Keratinocyte (primary cell): ENCODE data around the gene HARBI1. TPM values are rescaled to one million over a fixed set of nuclear protein-coding genes. Genes with fewer than 3 reads are reported as not detected.

Source experiments
- DNase-seq: peaks from one replicate; pipeline ENCODE4 v3.0.0-alpha.2; 2011; ENCODE audit warnings: low read depth, missing footprints, low spot score
- FAIRE-seq: peaks from 2 replicates; lab custom pipeline; 2011; peaks lifted over from hg19 to GRCh38; lab: Jason Lieb, UNC
- H2AFZ ChIP-seq: 2 replicates; pipeline ENCODE4 v1.6.0; 2012; ENCODE audit warnings: low read length, control low read depth, inconsistent platforms; ENCODE audit not compliant: control insufficient read depth
- H3K27ac ChIP-seq: 2 replicates; pipeline ENCODE4 v1.5.1; 2011; ENCODE audit warnings: low read length; ENCODE audit not compliant: control insufficient read depth, insufficient read depth
- H3K27me3 ChIP-seq: 3 replicates; pipeline ENCODE4 v1.6.0; 2011; ENCODE audit warnings: low read length; ENCODE audit not compliant: control insufficient read depth, insufficient read depth; ENCODE audit errors: extremely low read depth
- H3K36me3 ChIP-seq, 2 experiments: 2 replicates in 1 of 2; 3 replicates in 1 of 2; pipeline ENCODE4 v1.5.1; 2011; ENCODE audit warnings: low read length in 2 of 2, mild to moderate bottlenecking in 1 of 2; ENCODE audit not compliant: control insufficient read depth in 2 of 2, insufficient read depth in 2 of 2; ENCODE audit errors: extremely low read depth in 1 of 2
- H3K4me1 ChIP-seq: 3 replicates; pipeline ENCODE4 v1.5.1; 2011; ENCODE audit warnings: low read length; ENCODE audit not compliant: control insufficient read depth, insufficient read depth; ENCODE audit errors: extremely low read depth
- H3K4me2 ChIP-seq: 3 replicates; pipeline ENCODE4 v1.6.0; 2011; ENCODE audit warnings: low read depth, low read length; ENCODE audit not compliant: control insufficient read depth, insufficient read depth; ENCODE audit errors: extremely low read depth
- H3K4me3 ChIP-seq, 3 experiments: fragments of 200-600 bp in 1 of 3; sonication (generic) in 1 of 3; 2 replicates in 2 of 3; 3 replicates in 1 of 3; pipeline ENCODE4 v1.5.1; 2011 to 2016; ENCODE audit warnings: low read length in 3 of 3, mild to moderate bottlenecking in 3 of 3, control low read depth in 2 of 3, inconsistent platforms in 1 of 3, low read depth in 1 of 3, mixed read lengths in 1 of 3, mixed run types in 1 of 3, moderate library complexity in 1 of 3; ENCODE audit not compliant: control insufficient read depth in 2 of 3, insufficient read depth in 2 of 3; ENCODE audit errors: extremely low read depth in 1 of 3
- H3K79me2 ChIP-seq: 2 replicates; pipeline ENCODE4 v1.6.0; 2012; ENCODE audit warnings: low read length; ENCODE audit not compliant: control insufficient read depth, insufficient read depth
- H3K9ac ChIP-seq: 3 replicates; pipeline ENCODE4 v1.6.0; 2011; ENCODE audit warnings: low read length; ENCODE audit not compliant: control insufficient read depth, insufficient read depth; ENCODE audit errors: extremely low read depth
- H3K9me1 ChIP-seq: 3 replicates; pipeline ENCODE4 v1.6.0; 2011; ENCODE audit warnings: low read length; ENCODE audit not compliant: control insufficient read depth, insufficient read depth; ENCODE audit errors: extremely low read depth
- H3K9me3 ChIP-seq: 2 replicates; pipeline ENCODE4 v1.5.1; 2012; ENCODE audit warnings: low read depth, low read length; ENCODE audit not compliant: control insufficient read depth
- H4K20me1 ChIP-seq: 3 replicates; pipeline ENCODE4 v1.6.0; 2011; ENCODE audit warnings: low read length; ENCODE audit not compliant: control insufficient read depth, insufficient read depth; ENCODE audit errors: extremely low read depth
- CTCF ChIP-seq, 3 experiments: IDR thresholded peaks in 1 of 3; conservative IDR thresholded peaks in 1 of 3; optimal IDR thresholded peaks in 1 of 3; 2 replicates in 2 of 3; 3 replicates in 1 of 3; pipeline versions ENCODE3 to v1.5.1; 2011; ENCODE audit warnings: low read length in 3 of 3, mild to moderate bottlenecking in 3 of 3, moderate library complexity in 2 of 3, control low read depth in 1 of 3, inconsistent platforms in 1 of 3; ENCODE audit not compliant: insufficient read depth in 2 of 3; ENCODE audit errors: extremely low read depth in 1 of 3
- EZH2 ChIP-seq: IDR thresholded peaks from one replicate; pipeline ENCODE4 v1.6.1; 2012; ENCODE audit warnings: inconsistent platforms, mild to moderate bottlenecking, low read length, moderate library complexity
- dilution Hi-C: fragments of 300-500 bp; cut with MboI; formaldehyde crosslinking; loops from one replicate; pipeline ENCODE4 v1.7.0; 2020; ENCODE audit warnings: low sequenced_read_pairs; ENCODE audit not compliant: extremely low pct_ligation_motif_present
- polyA plus RNA-seq, 5 experiments: library from polyadenylated mRNA; depleted of rRNA in 3 of 5; stranded (reverse) in 3 of 5; stranded (forward) in 1 of 5; unstranded in 1 of 5; fragments of >200 nt; gene quantifications; 1 replicate in 1 of 5; 2 replicates in 3 of 5; 3 replicates in 1 of 5; pipeline versions ENCODE4 v1.2.1 to v1.2.3, GENCODE V29; 2011 to 2012; ENCODE audit warnings: missing spikeins in 2 of 5, low read depth in 1 of 5, low replicate concordance in 1 of 5

HARBI1 gene
- polyA plus RNA-seq, 1 donor (not counting 4 experiments of a cell fraction or from before 2014, with no cell fraction given) = 5.5 TPM

GRCh38 chr11:46628961-46629360 lies 11.9 kb upstream of the HARBI1 start:
- Histone ChIP-seq H3K27me3 (no peaks in the 10 kb centered on the region), H3K79me2 (peaks cover 7% of the 10 kb centered on the region), H3K4me3 (no peak overlapping the region), H3K36me3 (peaks cover 6 to 11% of the 10 kb centered on the region in 2 experiments), H4K20me1 (no peaks in the 10 kb centered on the region), H3K9me3 (no peaks in the 10 kb centered on the region), H3K9me1 (no peaks in the 10 kb centered on the region), H2AFZ (no peak overlapping the region), H3K4me2 (no peak overlapping the region), H3K4me1 (no peaks in the 10 kb centered on the region), H3K9ac (no peak overlapping the region), H3K27ac (no peak overlapping the region)
- TF ChIP-seq CTCF (optimal IDR thresholded peaks at IDR 0.05 in 1 of 3, IDR thresholded peaks at IDR 0.05 in 1 of 3, conservative IDR thresholded peaks at IDR 0.05 in 1 of 3; ENCODE audit: extremely low read depth in 1 of 3, insufficient read depth in 2 of 3, low read length in 3 of 3) (no peak), EZH2 (no peak)
- dilution Hi-C loops = no loop called here
- no peak for DNase-seq
- FAIRE-seq = no peak

GRCh38 chr11:46625406-46625805 lies 8.4 kb upstream of the HARBI1 start:
- H3K4me2 ChIP-seq = no peak overlapping the region
- peaks cover 7 to 9% of the 10 kb centered on the region in 2 experiments for H3K36me3 ChIP-seq
- H3K27ac ChIP-seq = no peak overlapping the region
- no peaks in the 10 kb centered on the region for H3K9me3 ChIP-seq
- FAIRE-seq (no peak), DNase-seq (no peak)
- dilution Hi-C loops = no loop called here
- H3K9ac ChIP-seq = no peak overlapping the region
- no peaks in the 10 kb centered on the region for H3K4me1 ChIP-seq
- TF ChIP-seq EZH2 = no peak
- TF ChIP-seq CTCF (optimal IDR thresholded peaks at IDR 0.05 in 1 of 3, IDR thresholded peaks at IDR 0.05 in 1 of 3, conservative IDR thresholded peaks at IDR 0.05 in 1 of 3; ENCODE audit: extremely low read depth in 1 of 3, insufficient read depth in 2 of 3, low read length in 3 of 3) = no peak
- no peaks in the 10 kb centered on the region for H3K27me3 ChIP-seq
- no peaks in the 10 kb centered on the region for H3K9me1 ChIP-seq
- peaks cover 18% of the 10 kb centered on the region for H3K79me2 ChIP-seq
- H2AFZ ChIP-seq = no peak overlapping the region
- no peaks in the 10 kb centered on the region for H4K20me1 ChIP-seq
- no peak overlapping the region for H3K4me3 ChIP-seq
